NCI-H1417 treated with DMSO at 0.1 percent for 48 hours (cell line): ENCODE results near the gene CD40LG.

Experiments used
- DNase-seq: peaks from one replicate; lab custom pipeline; 2025; lab: John Stamatoyannopoulos, UW

The CD40LG gene

DNA sequence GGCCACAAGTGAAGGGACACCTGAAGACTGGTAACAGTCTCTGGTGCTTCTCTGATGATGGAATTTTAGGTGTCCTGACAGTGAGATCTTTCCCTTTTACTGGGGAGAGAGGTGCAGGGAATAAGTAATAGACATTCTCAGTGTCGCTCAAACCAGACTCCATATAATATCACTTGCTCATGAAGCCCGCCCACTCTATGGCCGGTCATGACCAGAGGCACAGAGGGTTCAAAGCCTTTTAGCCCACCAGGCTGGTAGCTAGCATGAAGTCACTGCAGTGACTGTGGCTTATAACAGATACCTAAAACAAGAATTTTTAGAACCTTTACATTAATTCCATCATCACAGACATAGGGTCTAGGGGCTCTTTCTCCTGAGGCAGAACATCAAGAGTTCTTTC lies 2.9 kb downstream of the CD40LG start:
- no peak for DNase-seq

DNA sequence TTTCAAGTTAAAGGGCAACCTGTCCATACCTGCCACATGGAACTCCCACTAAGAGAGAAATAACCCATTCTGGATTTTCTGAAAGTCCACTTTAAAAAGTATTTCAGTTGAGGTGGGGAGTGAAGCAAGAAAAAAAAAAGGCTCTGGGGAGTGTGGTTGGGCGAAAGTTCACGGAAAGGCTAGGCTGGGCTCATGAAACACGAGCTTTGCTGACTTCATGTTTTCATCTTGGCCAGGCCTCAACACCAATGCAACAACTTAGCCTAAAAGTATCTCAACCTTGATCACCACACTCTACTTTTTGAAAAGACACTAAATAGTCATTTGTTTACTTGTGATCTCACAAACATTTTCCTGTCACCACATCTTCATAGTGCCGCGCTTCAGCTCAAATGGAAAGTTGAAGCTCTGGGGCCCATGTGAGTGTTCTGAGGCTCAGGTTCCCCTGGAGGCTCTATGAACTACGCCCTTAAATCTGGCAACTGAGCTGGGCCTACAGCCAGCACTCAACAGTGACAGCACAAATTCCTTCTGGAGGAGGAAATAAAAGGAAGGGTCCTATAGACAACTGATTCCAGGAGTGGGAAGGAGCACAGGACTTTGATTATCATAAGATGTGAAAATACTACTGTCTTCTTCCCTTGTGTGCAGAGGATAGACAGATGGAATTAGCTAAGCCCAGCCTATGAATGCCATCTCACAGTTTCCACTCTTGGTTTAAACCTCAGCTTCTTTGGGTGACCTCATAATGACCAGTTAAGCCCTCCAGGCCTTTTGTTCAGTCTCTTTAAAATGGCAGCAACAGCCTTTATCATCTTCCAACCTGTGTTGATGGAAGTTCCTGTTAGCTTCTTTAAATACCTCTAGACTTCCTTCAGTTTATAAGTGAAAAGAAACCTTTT lies 5.1 kb downstream of the CD40LG start:
- no peak for DNase-seq

DNA sequence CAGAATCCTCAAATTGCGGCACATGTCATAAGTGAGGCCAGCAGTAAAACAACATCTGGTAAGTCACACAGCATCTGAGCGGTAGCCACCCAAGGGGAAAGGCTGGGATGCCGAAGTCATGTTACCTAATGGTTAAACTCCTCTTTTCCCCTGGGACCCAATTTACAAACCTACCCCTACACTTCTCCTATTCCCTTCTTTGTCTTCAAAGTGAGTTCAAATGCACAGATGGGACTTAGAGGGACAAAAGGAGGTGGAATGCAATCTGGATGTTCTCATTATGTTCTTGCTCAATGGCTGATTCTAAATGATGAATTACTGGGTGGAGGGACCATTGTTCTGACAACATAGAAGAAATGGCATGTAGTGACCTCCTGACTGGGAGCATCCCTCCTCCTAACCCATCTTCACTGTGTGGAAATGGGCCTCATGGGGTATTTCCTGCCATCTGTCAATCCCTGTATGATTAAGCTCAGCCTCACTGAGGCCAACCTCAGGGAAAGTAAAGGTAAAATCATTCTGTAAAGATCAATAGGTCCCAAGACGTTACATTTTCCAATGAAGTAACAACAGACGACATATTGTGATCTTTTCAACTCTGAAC lies 8.5 kb downstream of the CD40LG start:
- no peak for DNase-seq

DNA sequence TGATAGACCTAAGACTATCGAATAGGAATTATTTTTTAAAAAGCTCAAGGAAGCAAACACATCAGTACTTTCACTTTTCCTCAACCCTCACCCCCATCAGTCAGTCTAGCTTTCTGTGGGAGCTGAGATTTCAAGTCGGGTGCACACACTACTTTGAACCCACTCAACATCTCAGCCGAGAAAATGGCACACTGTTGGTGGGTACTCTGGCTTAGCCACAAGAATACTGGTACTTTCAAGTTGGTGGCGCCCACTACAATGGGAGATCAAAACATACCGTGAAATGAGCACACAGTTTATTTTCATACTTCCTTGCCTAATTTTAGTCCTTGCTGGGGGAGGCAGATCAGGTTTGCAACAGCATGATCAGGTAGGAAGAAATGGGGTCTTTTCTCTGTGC lies 10.2 kb downstream of the CD40LG start:
- no peak for DNase-seq

DNA sequence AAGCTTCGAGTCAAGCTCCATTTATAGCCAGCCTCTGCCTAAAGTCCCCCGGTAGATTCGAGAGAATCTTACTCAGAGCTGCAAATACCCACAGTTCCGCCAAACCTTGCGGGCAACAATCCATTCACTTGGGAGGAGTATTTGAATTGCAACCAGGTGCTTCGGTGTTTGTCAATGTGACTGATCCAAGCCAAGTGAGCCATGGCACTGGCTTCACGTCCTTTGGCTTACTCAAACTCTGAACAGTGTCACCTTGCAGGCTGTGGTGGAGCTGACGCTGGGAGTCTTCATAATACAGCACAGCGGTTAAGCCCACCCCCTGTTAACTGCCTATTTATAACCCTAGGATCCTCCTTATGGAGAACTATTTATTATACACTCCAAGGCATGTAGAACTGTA lies 11.2 kb downstream of the CD40LG start:
- DNase-seq, result no peak

DNA sequence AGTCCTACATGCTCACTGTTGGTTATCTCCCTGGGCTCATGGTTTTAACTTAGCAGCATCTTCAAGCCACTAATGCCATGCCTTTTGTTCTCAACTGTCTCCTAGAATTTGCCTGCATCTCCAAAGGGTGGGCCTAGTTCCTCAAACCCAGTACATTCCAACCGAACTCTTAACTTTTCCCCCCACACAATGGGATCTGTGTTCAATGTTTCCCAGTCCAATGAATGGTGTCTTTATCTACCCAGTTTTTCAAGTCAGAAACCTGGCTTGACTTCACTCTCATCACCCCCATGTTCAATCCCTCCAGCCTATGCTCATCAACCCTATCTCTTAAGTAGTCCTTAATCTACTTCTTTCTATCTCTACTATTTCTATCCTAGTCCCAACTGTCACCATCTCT lies 12.9 kb downstream of the CD40LG start:
- no peak for DNase-seq

DNA sequence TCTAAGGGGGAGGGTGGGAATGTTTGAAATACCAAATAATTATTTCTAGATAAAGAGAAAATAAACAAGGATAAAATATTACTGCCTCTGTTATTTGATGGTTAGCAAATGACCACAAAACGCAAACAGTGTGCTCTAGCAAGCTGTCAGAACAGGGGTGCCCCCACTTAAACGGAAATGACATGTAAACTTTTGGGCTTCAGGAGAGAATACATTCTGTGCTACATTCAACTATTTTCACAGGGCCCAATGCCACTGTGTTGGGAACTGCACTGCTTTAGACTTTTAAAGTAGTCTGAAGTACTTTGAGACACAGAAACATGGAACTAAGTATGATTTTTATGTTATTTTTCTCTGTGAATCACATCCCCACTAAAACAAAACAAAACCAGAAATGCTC lies 14.1 kb downstream of the CD40LG start:
- no peak for DNase-seq

DNA sequence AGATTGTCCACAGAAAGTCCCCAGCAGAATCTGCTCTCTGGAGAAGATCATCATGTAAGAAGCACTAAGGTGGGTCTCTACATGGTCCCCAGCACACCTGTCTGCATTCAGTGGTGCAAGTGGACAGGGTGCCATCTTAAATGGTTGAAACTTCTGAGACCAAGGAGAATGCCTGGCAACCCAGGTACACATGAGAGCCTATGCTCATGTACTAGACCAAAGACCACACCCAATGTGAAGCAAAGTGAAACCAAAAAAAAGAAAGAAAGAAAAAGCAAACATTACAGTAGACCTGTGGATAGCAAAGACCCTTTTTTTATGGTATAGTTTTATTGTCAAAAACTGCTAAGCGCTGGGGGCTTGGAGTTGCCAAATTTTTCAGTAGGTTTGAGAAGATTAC lies 15.0 kb downstream of the CD40LG start:
- no peak for DNase-seq

DNA sequence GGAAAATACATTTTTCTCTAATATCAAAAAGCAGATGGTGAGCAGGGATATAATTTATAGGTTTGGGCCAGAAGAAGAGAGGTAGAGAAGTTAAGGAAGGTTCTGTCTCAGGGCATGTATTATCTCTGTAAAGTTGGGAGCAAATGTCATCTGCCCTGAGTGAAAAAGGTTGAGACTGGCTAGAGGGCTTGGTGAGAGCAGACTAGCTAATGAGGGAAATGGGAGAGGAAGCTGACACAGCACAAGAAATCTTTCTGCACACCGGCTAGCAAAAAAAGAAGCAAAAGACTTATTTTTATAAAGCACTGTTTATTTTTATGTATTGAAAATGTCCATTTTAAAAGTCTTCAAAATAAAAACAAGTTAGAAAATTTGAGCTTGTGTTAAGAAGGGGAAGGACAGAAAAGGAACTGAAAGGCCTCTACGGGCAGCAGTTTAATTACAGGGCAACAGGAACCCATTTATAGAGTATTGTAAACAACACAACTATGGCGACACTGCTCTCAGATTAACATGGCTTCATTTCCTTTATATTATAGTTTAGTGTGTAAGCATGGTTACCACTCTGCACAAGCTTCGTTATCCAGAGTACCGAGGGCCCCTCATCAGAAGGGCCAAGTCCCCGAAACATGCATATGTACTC lies 17.4 kb downstream of the CD40LG start:
- DNase-seq, result no peak

DNA sequence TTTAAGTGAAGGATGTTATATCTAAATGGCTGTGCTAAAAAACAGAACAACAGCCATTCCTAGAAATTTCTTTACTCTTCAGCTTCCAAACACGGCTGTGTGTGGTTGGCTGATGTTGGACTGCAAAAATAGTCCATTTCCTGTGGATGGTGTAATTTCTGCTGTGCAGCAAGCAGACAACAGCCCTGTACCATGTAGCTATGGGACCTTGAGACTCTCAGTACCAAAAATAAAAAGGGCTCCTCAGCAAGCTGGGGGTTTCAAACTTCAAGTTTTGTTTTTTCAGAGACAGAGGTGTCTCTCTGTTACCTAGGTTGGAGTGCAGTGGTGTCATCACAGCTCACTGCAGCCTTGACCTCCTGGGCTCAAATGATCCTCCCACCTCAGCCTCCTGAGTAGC lies 18.1 kb downstream of the CD40LG start:
- no peak for DNase-seq

DNA sequence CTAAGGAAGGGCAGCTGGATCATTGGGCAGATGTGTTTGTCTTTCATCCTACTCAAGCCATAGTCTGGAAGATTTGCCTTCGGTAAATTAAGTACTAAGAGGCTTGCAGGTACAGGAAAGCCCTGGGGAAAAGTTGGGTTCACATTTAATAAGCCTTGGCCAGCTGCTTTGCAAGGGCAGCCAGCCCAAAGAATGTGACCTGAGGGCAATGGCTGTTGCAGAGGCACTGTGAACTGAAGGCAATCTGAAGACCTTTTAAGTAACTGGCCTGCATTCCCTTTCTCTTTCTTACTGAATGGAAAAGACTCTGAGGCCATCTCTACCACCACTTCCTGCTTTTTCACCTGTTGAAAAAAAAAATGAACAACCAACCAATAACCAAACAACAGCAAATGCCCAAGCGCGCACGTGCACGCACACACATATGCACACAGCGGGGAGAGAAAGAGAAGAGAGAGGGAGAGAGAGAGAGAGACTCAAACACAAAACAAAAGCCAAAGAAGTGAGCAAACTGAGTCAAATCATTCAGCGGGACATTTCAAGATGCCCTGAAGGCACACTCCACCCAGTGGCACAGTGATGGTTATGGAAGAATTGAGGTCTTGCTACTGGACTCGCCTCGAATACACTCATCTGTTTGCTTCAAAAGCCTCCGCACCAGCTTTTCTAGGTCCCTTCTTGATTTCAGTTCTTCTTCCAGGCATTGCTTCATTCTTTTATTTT lies 19.6 kb downstream of the CD40LG start:
- DNase-seq, result no peak

DNA sequence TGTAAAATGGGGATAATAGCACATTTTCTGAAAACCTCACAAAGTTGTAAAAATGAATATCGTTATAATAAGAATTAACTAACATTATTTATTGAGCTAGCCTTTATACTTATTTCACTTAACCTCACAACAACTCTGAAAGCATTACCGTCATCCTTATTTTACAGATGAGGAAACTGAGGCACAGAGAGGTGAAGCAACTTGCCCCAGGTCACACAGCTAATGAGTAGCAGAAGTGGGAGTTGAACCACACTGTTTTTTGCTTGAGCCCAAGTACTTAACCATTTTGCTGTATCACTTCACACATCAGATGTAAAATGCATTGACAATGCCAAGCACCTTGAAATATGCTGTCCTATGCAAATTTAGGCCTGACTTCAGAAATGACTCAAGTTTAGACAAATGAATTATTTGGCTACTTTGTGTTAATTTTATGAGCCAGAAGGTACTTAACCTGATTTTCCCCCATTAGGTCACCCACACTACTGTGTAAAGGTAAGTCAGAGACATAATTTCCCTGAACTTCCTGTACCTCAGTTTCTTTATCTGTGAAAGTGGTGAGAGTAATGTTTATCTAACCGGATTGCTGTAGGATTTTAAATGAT lies 23.1 kb downstream of the CD40LG start:
- DNase-seq, result no peak

DNA sequence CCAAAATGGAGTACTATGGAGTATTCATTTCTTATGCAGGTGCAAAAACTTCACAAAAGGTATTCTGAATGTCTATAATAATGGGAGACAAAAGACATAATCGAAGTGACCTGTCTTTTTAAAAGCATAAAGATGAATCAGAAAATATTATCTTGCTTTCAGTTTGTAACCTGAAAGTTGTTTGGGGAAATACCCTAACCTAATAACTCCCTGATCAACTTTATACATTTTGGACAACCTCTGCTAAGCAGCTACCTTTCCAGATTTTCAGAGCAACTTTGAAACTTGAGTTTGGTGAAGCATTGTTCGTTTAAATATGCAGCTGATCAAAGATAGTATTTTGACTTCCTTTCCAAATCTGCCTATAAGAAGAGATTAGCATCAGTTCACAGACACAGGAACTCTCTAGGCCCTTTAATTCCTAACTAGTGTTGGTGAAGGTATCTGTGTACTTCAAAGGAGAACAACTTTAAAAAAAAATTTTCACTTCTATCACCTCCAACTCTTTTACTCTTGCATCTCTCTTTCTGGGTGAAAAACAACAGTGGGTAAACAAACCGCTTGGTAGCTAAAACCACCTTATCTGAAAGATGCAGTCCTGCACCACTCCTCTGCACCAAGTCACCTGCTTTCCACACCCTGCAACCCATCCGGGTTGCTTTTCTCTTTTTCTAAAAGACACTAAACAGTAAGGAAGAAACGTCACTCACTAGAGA lies 26.5 kb downstream of the CD40LG start:
- no peak for DNase-seq

DNA sequence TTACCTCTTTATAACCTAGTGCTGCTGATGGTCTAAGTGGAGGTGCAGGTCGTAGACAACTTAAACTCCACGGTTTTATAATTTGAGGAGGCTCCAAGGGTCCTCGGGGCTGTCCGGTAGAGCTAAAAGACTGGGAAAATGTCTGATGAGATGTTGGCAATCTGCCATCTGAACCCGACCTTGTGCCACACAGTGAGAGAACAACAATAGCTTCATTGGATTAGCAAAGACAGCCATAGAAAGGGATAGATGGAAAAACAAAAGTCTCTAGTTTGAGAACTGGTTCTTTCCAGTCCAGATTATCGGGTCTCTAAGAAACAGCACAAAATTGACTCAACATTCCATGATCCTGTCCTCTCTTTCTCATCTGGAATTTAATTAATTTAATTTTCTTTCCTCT lies 31.6 kb downstream of the CD40LG start:
- no peak for DNase-seq

DNA sequence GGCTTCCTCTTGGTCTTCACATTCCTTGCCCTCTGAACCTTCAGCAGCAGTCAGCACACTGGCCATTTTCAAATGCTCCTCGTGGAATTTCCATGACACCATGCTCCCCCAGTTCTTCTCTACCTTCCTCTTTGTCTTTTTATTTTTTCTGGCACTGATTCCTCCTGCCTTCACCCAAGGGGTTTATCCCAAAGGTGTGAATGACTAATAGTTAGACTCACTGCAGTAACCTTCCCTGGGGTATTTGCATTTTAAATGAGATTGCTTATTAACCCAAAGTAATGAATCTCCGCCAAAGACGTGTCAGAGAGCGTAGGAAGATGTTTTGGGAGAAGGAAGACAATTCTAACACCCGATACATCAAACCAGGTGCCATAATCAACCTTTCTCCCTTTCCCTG lies 36.2 kb downstream of the CD40LG start:
- no peak for DNase-seq

DNA sequence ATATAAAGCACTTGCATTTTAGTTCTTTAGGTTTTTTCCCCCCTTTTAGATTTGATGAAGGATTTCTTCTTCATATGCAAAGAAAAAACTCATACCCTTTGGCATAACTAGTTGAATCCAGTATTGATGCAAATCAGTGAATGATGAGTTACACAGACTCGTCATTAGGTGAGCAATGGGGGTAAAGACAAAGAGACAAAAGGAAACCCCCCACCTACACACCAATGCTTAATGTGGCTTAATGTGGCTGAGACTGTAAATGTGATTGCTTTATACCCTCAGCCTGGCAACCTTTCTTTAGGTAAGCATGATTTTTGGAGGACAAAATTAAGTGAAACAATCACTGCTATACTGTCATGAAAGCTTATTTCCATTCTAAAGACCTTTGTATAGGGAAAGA lies 39.5 kb downstream of the CD40LG start:
- no peak for DNase-seq

DNA sequence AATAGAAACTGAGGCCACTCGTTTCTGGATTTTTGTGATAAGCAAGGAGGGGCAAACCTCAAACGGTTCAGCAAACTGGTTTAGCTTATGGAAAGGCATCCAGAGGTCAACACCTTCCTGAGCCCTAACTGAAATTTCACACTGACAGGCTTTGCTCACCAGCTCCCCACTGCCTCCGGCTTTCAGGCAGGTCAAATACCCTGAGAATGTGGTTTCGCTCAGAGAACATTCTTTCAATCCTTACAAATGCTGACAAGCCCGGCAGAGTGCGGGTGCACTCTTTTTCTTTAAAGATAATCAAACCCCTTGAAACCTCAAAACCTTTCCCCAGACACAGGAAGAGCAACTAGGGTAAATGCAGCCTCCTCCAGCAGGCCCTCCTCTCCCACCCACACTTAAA lies 41.5 kb downstream of the CD40LG start:
- no peak for DNase-seq

DNA sequence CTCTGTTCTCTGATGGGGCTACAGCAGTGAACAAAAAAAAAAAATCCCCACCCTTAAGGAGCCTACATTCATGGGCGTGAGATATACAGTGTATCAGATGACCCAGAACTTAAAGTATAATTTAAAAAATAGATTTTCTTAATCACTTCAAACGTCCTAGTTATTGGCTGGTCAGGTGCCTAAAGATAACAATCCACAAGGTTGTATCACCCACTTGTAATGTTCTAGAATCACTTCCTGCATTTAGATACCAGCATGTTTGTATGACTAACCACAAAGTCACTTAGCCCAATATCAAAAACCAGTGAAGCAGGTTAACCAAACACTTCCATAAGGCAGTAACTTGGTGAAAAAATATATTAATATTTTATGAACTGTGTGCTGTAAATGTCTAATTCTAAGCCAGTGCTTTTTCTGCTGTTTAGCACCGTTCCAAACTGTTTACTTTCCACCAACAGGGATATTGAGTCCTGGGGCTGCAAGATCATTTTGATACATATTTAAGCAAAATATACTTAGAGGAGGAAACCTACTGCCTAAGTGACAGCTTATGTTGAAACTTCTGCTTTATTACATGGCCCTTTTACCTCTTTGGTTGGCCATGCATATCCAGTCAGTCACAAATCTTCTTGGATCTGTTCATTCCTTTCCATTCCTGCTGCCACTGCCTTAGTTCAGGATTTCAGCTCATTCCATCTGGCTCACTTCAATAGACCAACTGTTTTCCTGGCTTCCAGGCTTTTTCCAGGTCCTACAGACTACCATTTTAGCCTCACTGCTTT lies 43.3 kb downstream of the CD40LG start:
- no peak for DNase-seq

DNA sequence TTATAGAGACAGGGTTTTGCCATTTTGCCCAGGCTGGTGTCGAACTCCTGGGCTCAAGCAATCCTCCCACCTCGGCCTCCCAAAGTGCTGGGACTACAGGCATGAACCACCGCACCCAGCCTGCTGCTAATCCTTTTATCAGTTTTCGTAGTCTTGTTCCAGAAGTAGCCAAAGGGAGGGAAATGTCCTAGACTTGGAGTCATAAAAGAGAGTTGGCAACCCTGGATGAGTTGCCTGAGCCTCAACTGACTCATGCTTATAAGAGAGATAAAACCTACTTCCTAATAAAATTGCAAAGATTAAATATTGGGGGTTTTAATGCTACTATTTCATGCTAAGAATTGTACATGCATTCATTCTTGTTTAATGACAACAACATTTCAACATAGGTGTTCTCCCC lies 44.3 kb downstream of the CD40LG start:
- no peak for DNase-seq

DNA sequence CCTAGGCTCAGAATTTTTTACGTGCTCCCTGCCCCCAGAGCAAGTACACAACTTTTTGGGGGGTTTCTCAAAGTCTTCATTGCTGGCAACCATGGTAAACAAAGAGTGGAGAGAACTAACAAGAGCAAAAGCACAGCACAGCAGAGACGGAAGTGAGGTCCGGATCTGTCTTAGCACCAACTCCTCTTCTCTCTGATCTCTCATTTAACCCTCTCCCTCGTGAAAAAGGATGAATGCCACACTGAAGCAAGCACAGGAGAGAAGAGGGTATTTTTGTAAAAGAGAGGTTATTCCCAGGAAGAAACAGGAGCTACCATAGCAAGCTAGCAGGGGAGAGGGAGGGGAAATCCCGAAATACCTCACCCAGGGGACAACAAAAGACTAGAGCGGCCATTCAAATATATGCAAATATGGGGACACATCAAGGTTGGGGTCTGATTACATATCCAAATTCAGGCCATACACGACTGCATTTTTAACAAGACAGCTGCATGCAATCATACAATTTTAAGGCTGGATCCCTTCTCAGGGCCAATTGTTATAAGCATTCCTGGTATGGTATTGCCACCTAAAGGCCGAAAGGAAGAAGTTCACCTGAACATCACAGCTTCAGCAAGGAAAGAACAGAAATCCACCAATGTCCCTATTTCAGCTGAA lies 46.6 kb downstream of the CD40LG start:
- peak; percentile 36 for DNase-seq
